HG03066 (cell line): Measurements from ENCODE around the gene CAP2.
A peak's percentile ranks its signal among the peaks of the same experiment; 100 is the strongest.
"Not testable (repeated sequence)": the region's sequence is repeated elsewhere in the genome, so short reads cannot be mapped to it uniquely, and the experiment has no call there.

Experiments used
- ATAC-seq: cut with Tn5 transposase; IDR thresholded peaks from one replicate; pipeline ENCODE4 v1.9.1; 2021; ENCODE audit warnings: low read depth; ENCODE audit not compliant: unreplicated experiment

The CAP2 gene

DNA sequence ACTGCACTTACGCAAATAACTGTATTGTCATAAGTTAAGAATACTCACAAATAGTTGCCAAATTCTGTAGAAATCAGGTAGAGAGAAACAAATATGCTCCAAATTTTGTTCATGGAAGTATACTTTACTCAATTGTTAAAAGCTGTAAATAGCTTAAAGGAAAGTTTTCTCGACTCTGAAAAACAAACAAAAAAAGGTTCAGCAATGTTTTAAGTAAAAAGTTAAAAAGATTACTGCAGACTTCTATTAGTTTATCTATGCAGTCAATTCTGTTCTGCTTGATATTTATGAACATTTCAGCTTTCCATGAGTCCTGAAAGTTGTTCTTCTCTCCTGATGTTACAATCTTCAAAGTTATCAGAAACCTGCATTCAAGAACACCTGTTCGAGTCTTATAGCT lies 169.2 kb downstream of the CAP2 start:
- no peak for ATAC-seq

DNA sequence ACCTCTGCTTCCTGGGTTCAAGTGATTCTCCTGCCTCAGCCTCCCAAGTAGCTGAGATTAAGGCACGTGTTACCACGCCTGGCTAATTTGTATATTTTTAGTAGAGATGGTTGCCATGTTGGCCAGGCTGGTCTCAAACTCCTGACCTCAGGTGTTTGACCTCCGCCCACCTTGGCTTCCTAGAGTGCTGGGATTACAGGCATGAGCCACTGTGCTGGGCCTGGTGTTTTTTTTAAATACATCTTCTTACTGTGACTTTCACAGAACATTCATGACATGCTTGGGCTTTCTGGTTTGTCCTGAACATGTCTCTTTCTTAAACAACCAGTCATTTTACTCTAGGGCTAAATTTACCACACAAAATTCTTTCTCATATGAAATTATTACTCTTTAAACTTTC lies 172.0 kb downstream of the CAP2 start:
- ATAC-seq = no peak

GRCh38 chr6:17574866-17575560 lies 181.6 kb downstream of the CAP2 start:
- ATAC-seq = no peak

GRCh38 chr6:17577059-17577458 lies 183.7 kb downstream of the CAP2 start:
- ATAC-seq = no peak

- ATAC-seq = peak; percentile 61
Measured at GRCh38 chr6:17580518-17581048, 187.2 kb downstream of the CAP2 start.

DNA sequence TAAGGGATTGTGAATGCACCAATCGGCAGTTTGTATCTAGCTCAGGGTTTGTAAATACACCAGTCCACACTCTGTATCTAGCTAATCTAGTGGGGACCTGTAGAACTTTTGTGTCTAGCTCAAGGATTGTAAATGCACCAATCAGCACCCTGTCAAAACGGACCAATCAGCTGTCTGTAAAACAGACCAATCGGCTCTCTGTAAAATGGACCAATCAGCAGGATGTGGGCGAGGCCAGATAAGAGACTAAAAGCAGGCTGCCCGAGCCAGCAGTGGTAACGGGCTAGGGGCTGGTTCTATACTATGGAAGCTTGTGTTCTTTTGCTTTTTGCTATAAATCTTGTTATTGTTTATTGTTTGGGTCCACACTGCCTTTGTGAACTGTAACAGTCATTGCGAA lies 187.9 kb downstream of the CAP2 start:
- not testable (repeated sequence) for ATAC-seq

DNA sequence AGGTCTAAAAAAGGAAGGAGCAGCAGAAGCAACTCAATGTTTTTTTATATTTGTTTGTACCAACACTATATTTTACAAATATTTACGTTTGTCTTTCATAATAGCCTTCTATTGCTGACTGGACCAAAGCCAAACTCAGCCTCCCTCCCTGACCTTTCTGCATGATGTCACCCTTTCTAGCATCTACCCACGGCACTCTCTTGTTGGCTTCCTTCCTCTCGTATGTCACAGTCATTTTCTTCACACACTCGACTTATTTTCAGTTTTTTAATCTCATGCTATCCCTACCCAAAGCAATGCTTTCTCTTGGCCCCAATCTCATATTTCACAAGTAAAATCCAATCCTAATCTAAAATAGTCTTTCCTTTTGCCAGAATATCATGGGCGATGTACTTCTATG lies 190.4 kb downstream of the CAP2 start:
- ATAC-seq = no peak

- peak; percentile 46 for ATAC-seq
Measured at GRCh38 chr6:17584241-17584803, 190.9 kb downstream of the CAP2 start.

DNA sequence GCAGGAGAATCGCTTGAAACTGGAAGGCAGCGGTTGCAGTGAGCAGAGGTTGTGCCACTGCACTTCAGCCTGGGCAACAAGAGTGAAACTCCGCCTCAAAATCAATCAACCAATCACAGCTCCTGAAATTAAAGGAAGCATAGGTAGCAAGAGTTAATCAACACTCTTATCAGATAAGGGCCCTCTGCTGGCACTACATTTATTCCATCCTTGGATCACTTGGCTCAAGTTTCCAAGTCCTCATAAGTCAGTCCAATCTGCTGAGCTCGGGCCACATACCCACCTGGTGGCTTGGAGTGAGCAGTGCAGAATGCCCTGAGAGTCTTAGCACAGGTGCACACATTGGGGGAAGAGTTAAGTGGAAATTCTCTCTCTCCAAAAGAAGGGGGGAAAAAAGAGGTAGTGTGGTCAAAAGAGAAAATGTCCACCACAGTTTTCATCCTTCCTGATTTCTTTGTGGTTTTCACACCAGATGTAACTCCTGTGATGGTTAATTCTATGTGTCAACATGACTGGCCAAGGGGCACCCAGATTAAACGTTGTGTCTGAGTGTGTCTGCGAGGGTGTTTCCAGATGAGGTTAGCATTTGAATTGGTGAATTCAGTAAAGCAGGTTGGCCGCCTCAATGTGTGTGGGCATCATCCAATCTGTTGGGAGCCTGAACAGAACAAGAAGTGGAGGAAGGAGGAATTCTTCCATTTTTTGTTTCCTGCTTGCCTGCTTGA lies 192.5 kb downstream of the CAP2 start:
- no peak for ATAC-seq

- ATAC-seq = not testable (repeated sequence)
Measured at GRCh38 chr6:17586623-17587022, 193.2 kb downstream of the CAP2 start.

DNA sequence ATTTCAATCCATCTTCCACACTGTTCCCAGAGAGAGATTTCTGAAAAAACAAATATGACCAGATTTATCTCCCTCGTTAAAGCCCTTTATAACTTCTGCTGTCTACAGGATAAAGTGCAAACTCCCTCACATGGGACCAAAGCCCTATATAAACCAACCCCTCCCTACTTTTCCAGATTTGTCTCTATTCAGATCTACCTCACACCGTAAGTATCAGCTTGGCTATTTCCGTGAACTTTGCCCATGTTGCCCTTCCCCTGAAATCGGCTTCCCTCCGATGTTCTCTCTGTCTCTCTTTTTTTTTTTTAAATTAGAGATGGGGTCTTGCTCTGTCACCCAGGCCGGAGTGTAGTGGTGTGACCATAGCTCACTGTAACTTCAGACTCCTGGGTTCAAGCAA lies 194.6 kb downstream of the CAP2 start:
- ATAC-seq = no peak

- no peak for ATAC-seq
Measured at GRCh38 chr6:17589406-17590096, 196.2 kb downstream of the CAP2 start.

GRCh38 chr6:17591287-17591686 lies 197.9 kb downstream of the CAP2 start:
- no peak for ATAC-seq

GRCh38 chr6:17593246-17593645 lies 199.9 kb downstream of the CAP2 start:
- no peak for ATAC-seq

DNA sequence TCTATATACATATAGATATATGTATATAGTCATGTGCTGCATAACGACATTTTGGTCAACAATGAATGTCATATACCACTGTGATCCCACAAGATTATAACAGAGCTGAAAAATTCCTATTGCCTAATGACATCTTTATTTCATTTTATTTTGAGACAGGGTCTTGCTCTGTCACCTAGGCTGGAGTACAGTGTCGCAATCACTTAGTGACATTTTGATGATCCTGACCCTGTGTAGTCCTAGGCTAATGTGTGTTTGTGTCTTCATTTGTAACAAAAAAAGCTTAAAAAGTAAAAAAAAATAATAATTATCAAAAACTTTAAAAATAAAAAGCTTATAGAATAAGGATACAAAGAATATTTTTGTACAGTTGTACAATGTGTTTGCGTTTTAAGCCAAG lies 202.7 kb downstream of the CAP2 start:
- no peak for ATAC-seq

- ATAC-seq = peak; percentile 85
Measured at GRCh38 chr6:17599877-17600526, 206.6 kb downstream of the CAP2 start, which contains the start of gene FAM8A1. Gene FAM8A1, plus strand, starts transcription at chr6:17600302. Its CDS starts 108 bp downstream, at chr6:17600410.

- peak; percentile 52 for ATAC-seq
Measured at GRCh38 chr6:17600527-17601385, 207.4 kb downstream of the CAP2 start.

GRCh38 chr6:17601386-17601703 lies 207.9 kb downstream of the CAP2 start:
- ATAC-seq = no peak

GRCh38 chr6:17602888-17603287 lies 209.5 kb downstream of the CAP2 start:
- ATAC-seq = no peak

GRCh38 chr6:17606606-17607005 lies 213.2 kb downstream of the CAP2 start:
- no peak for ATAC-seq
